HG02610 (cell line): ENCODE measurements around the gene B3GNT4.
"Not testable (repeated sequence)": the region's sequence is repeated elsewhere in the genome, so short reads cannot be mapped to it uniquely, and the experiment has no call there.

ENCODE experiments used
- ATAC-seq: cut with Tn5 transposase; IDR thresholded peaks from one replicate; pipeline ENCODE4 v1.9.1; 2021; ENCODE audit warnings: mild to moderate bottlenecking, moderate library complexity; ENCODE audit not compliant: unreplicated experiment

B3GNT4 gene

DNA sequence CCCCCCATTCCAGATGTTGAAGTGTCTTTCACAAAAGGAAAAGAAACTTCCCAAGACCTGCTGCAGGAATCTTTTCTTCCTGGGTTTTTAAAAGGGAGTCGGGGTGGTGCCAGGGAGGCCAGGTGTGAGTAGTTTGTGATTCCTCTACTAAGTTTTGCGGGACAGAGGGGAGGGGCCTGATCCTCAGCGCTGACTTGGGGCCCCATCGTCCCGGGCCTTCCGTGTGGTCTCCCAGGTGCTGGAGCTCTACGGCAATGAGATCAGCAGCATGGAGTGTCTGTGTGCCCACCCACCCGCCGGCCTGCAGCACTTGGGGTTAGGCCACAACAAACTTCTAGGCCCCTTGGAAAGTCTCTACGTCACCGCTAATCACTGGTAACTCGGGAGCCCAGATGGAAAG lies 16.0 kb upstream of the B3GNT4 start:
- no peak for ATAC-seq

DNA sequence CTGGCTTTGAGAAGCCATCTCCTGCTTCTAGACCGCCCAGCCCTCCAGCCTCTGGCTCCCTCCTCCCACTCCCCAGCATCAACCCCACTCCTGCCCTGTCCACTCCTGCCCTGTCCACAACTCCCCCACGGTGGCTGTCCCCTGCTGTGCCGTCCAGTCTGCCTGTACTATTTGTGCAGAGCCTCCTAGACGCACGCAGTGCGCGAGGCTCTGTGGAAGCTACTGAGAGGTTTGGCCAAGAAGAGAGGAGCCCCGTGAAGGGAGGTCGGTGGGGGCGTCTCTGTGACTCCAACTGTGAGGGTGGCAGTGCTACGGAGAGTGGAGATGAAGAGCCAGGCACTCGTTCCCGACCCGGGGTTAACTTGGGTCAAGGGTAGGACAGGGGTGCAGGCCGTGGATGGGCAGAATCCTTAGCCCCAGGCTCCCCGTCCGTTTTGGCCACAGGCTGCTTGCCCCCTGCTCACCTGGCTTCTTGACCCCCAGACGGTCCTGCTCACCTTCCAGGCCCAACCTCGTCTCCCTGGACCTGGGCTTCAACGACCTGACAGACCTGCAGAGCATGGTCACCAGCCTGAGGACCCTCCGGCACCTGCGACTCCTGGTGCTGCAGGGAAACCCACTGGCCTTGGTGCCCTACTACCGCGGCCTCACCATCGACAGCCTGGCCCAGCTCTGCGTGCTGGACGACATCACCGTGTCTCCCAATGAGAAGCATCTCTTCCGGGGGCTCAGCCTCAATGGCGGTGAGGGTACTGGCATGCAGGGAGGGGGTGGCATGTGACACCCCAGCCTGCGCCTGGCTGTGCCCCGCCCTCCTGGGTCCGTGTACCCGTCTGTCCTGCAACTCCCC lies 13.7 kb upstream of the B3GNT4 start:
- ATAC-seq, result no peak

- peak; percentile 45 for ATAC-seq
Observed at GRCh38 chr12:122190842-122191668, 12.5 kb upstream of the B3GNT4 start.

- no peak for ATAC-seq
Observed at GRCh38 chr12:122192441-122192840, 11.1 kb upstream of the B3GNT4 start.

DNA sequence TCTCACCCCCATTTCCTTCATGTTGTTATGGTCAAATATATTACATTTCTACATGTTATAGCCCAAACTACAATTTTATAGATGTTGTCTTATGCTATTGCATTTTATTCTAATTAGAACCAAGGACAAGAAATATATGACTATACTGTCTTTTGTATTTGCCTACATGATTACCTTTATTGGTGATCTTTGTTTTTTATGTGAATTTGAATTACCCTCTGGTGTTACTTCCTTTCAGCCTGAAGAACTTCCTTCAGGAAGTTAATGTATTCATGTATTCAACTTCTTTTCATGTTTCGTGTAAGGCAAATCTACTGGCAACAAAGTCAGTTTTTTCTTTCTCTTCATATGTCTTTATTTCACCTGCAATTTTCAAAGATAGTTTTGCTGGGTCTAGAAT lies 8.7 kb upstream of the B3GNT4 start:
- no peak for ATAC-seq

DNA sequence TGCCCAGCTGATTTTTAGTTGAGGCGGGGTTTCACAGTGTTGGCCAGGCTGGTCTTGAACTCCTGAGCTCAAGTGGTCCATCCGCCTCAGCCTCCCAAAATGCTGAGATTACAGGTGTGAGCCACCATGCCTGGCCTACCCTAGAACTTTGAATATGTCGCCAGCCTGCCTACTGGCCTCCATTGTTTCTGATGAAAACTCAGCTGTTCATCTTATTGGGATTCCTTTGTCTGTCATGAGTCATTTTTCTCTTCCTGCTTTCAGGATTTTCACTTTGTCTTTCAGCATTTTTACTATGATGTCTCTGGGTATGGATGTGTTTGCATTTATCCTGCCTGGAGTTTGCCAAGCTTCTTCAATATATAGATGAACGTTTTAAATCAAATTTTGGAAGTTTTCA lies 8.1 kb upstream of the B3GNT4 start:
- ATAC-seq, result no peak

GRCh38 chr12:122197612-122197966 lies 5.9 kb upstream of the B3GNT4 start:
- no peak for ATAC-seq

DNA sequence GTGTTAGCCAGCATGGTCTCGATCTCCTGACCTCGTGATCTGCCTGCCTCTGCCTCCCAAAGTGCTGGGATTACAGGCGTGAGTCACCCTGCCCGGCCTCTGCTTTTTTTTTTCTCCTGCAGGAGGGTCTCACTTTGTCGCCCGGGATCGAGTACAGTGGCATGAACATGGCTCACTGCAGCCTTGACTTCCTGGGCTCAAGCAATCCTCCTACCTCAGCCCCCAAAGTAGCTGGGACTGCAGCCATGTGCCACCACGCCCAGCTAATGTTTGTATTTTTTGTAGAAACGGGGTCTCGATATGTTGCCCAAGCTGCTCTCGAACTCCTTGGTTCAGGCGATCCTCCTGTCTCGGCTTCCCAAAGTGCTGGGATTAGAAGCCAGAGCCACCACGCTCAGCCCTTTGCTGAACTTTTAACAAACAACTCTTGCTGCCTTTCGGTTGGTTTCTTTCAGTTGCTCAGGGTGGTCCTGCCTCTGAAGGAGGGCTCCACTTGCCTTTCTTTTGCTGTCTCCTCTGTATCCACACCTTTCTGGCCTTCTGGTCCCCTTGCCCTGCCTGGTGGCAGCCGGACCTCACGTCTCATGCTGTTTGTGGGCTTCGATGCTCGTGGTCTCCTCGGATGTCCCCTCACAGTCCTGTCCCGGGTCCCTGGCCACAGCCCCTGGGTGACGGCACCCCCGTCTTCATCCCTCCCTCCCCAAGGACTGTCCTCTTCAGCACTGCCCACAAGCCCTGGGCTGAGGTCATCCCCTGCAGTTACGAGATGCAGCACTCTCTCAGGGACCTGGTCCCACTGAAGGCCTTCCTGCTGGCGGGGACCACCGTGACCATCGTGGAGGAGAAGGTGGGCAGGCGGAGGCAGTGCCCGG lies 3.8 kb upstream of the B3GNT4 start:
- ATAC-seq, result no peak

GRCh38 chr12:122200541-122201175 lies 2.9 kb upstream of the B3GNT4 start:
- ATAC-seq, result no peak

GRCh38 chr12:122201381-122201780 lies 2.1 kb upstream of the B3GNT4 start:
- no peak for ATAC-seq

DNA sequence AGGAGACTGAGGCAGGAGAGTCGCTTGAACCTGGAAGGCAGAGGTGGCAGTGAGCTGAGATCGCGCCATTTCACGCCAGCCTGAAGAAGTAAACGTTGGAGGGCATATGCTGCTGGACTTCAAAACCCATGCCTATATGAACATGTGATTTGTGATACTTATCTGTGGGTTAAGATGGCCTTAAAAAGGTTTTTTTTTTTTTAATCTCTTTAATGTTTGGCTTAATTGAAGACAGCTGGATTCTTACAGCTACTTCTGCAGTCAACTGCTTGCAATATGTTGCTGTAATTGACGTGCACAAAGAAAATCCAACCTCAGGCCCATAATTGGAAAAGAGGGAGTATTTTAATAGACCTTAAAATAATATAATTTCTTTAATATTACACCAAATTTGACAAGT lies 1.5 kb upstream of the B3GNT4 start:
- ATAC-seq, result no peak

GRCh38 chr12:122202811-122203210 lies 698 bp upstream of the B3GNT4 start:
- ATAC-seq, result not testable (repeated sequence)

GRCh38 chr12:122204167-122205052 lies 901 bp downstream of the B3GNT4 start:
- no peak for ATAC-seq

DNA sequence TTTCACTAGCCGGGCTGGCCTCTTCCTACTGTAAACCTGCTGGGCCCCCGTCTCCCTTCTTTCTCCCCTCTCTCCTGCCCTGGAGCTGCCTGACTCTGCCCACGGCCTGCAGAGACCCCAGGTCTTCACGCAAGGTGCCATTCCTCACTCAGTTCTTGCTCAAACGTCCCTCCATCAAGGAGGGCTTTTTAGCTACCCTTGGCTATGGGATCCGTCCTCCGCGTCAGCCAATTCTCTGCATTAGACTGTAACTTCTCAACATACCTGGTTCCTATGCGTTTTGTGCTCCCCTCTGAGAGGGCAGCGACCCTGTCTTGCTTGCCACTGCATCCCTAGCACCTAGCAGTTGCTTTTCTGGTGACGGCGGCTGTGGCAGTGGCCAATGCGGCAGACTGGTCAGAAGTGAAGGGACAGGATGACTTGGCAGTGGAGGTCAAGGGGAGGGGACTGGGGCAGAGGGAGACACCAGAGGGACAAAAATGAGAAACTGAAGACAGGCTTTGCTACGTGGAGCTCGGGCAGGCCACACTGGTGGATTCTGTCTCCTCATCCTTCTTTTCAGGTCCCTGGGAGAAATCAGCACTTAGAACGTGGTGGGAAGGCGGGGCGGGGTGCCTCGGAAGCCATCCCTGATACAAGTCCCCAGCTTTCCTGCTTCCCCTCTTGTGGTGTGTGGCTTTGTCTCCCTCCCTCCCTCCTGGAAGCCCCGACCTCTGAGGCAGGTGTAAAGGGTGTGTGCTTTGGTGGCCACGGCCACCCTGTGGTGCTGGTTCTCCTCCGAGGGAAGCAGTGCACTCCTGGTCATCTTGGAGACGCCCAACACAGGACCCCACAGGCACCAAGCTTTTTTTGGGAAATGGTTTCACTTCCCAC lies 1.8 kb downstream of the B3GNT4 start:
- ATAC-seq, result no peak

- ATAC-seq, result no peak
Observed at GRCh38 chr12:122206111-122206881, 2.8 kb downstream of the B3GNT4 start.

- no peak for ATAC-seq
Observed at GRCh38 chr12:122206976-122207375, 3.5 kb downstream of the B3GNT4 start.

GRCh38 chr12:122207391-122207790 lies 3.9 kb downstream of the B3GNT4 start:
- no peak for ATAC-seq
